Peyer's patch (tissue), 4 donors: Measurements from ENCODE around the gene OR13C4. TPM values are rescaled to one million over a fixed set of nuclear protein-coding genes. Genes with fewer than 3 reads are reported as not detected.

Experiments used
- DNase-seq, 3 donors: peaks; one replicate each; pipeline ENCODE4 v3.0.0-alpha.2; 2017 to 2019
- H3K27ac ChIP-seq, 4 donors: fragments of 200-600 bp; sonication (generic); one replicate each; pipeline ENCODE4 v1.5.1; 2016 to 2019
- H3K27me3 ChIP-seq, 2 donors: fragments of 200-600 bp; sonication (generic); one replicate each; pipeline ENCODE4 v1.5.1; 2019
- H3K36me3 ChIP-seq, 3 donors: fragments of 200-600 bp; sonication (generic); one replicate each; pipeline ENCODE4 v1.5.1; 2016 to 2019
- H3K4me1 ChIP-seq, 4 donors: fragments of 200-600 bp; sonication (generic); one replicate each; pipeline ENCODE4 v1.5.1; 2016 to 2019
- H3K4me3 ChIP-seq, 4 donors: fragments of 200-600 bp; sonication (generic); 1 replicate in 3 of 4; 2 replicates in 1 of 4; pipeline ENCODE4 v1.5.1; 2016 to 2019; ENCODE audit warnings: mild to moderate bottlenecking in 1 of 4
- H3K9me3 ChIP-seq, 4 donors: fragments of 200-600 bp; sonication (generic); one replicate each; pipeline ENCODE4 v1.5.1; 2016 to 2019; ENCODE audit warnings: mild to moderate bottlenecking in 1 of 4
- CTCF ChIP-seq, 6 experiments: fragments of 450-650 bp in 4 of 6; fragments of 200-600 bp in 2 of 6; sonication (generic) in 1 of 6; IDR thresholded peaks; one replicate each; pipeline ENCODE4 v1.5.1; 2017 to 2019; ENCODE audit warnings: antibody characterized with exemption in 6 of 6, mild to moderate bottlenecking in 3 of 6, moderate library complexity in 1 of 6
- POLR2A ChIP-seq, 2 donors: fragments of 450-650 bp; IDR thresholded peaks; one replicate each; pipeline ENCODE4 v1.5.1; 2017; ENCODE audit warnings: antibody characterized with exemption in 2 of 2, mild to moderate bottlenecking in 2 of 2, moderate library complexity in 2 of 2
- total RNA-seq, 4 donors: library from RNA; depleted of rRNA; stranded (reverse); fragments of >200 nt; gene quantifications; one replicate each; pipeline ENCODE4 v1.1.0, GENCODE V29; 2016

The OR13C4 gene
- total RNA-seq, 4 donors from 2014 or later = not detected

GRCh38 chr9:104494808-104495207 lies 32.2 kb downstream of the OR13C4 start:
- no peaks in the 10 kb centered on the region for H3K4me1 ChIP-seq
- no peaks in the 10 kb centered on the region for H3K36me3 ChIP-seq
- TF ChIP-seq POLR2A (IDR thresholded peaks at IDR 0.05) = no peak
- TF ChIP-seq CTCF (IDR thresholded peaks at IDR 0.05) = no peak
- H3K27me3 ChIP-seq = no peaks in the 10 kb centered on the region
- no peak for DNase-seq
- no peak overlapping the region for H3K4me3 ChIP-seq
- no peak overlapping the region for H3K27ac ChIP-seq
- no peaks in the 10 kb centered on the region for H3K9me3 ChIP-seq

- Histone ChIP-seq H3K4me1 (no peaks in the 10 kb centered on the region), H3K27ac (no peak overlapping the region), H3K27me3 (no peaks in the 10 kb centered on the region), H3K36me3 (no peaks in the 10 kb centered on the region), H3K9me3 (no peaks in the 10 kb centered on the region), H3K4me3 (no peak overlapping the region)
- TF ChIP-seq POLR2A (IDR thresholded peaks at IDR 0.05) = no peak
- no peak for TF ChIP-seq CTCF (IDR thresholded peaks at IDR 0.05)
- DNase-seq = no peak
Observed at GRCh38 chr9:104485014-104485413, 42.0 kb downstream of the OR13C4 start.

- TF ChIP-seq POLR2A (IDR thresholded peaks at IDR 0.05) = no peak
- no peak for TF ChIP-seq CTCF (IDR thresholded peaks at IDR 0.05)
- Histone ChIP-seq H3K4me3 (no peak overlapping the region), H3K27me3 (no peaks in the 10 kb centered on the region), H3K9me3 (no peaks in the 10 kb centered on the region), H3K27ac (no peak overlapping the region), H3K4me1 (no peaks in the 10 kb centered on the region), H3K36me3 (no peaks in the 10 kb centered on the region)
- DNase-seq = no peak
Observed at GRCh38 chr9:104482921-104483570, 44.0 kb downstream of the OR13C4 start.

Other genes starting within 250 kb of the OR13C4 start
- not detected for gene OR13F1, start 22.9 kb downstream of the OR13C4 start, total RNA-seq
- not detected for gene OR13C3, start 9.6 kb upstream of the OR13C4 start, total RNA-seq
- not detected for gene OR13C8, start 42.0 kb upstream of the OR13C4 start, total RNA-seq
- not detected for gene OR13C5, start 72.2 kb upstream of the OR13C4 start, total RNA-seq
- not detected for gene OR13C2, start 78.4 kb upstream of the OR13C4 start, total RNA-seq
- gene OR13C9, start 91.0 kb upstream of the OR13C4 start, total RNA-seq = not detected
- gene OR13D1, start 167.3 kb upstream of the OR13C4 start, total RNA-seq = not detected
- gene NIPSNAP3A, start 220.5 kb upstream of the OR13C4 start, total RNA-seq = 10 to 100 TPM in 3 of 4 donors, 1 to 10 TPM in 1; 7.9 to 30.5 (median 17.6) TPM
- gene NIPSNAP3B, start 236.9 kb upstream of the OR13C4 start, total RNA-seq = 1 to 10 TPM in 3 of 4 donors, not detected in 1; 1.6 to 9.9 (median 3.9) TPM